H54 (cell line): ENCODE measurements around the gene SUPT3H.
"Not testable (repeated sequence)": the region's sequence is repeated elsewhere in the genome, so short reads cannot be mapped to it uniquely, and the experiment has no call there.

Experiments
- DNase-seq: peaks from one replicate; pipeline ENCODE4 v3.0.0; 2011; ENCODE audit warnings: low spot score, mixed read lengths; ENCODE audit not compliant: insufficient read length
- FAIRE-seq: peaks from 3 replicates; lab custom pipeline; 2011; peaks lifted over from hg19 to GRCh38; lab: Jason Lieb, UNC
- POLR2A ChIP-seq: IDR thresholded peaks from 2 replicates; pipeline ENCODE4 v1.6.1; 2011; ENCODE audit warnings: low read depth, mild to moderate bottlenecking, low read length

Gene SUPT3H

GRCh38 chr6:45148711-45149341 lies 228.9 kb downstream of the SUPT3H start:
- TF ChIP-seq POLR2A, result no peak
- FAIRE-seq, result no peak
- no peak for DNase-seq

- no peak for TF ChIP-seq POLR2A
- FAIRE-seq (no peak), DNase-seq (no peak)
Observed at GRCh38 chr6:45148278-45148677, 229.5 kb downstream of the SUPT3H start.

GRCh38 chr6:45145658-45146057 lies 232.1 kb downstream of the SUPT3H start:
- not testable (repeated sequence) for FAIRE-seq, DNase-seq

GRCh38 chr6:45138765-45139164 lies 239.0 kb downstream of the SUPT3H start:
- TF ChIP-seq POLR2A, result no peak
- FAIRE-seq (no peak), DNase-seq (no peak)

- FAIRE-seq (no peak), DNase-seq (no peak)
- no peak for TF ChIP-seq POLR2A
Observed at GRCh38 chr6:45136495-45136894, 241.2 kb downstream of the SUPT3H start.

GRCh38 chr6:45132658-45133294 lies 245.0 kb downstream of the SUPT3H start:
- no peak for TF ChIP-seq POLR2A
- DNase-seq, result no peak
- no peak for FAIRE-seq

- peak; percentile 20 for FAIRE-seq
- peak; percentile 5 for DNase-seq
- no peak for TF ChIP-seq POLR2A
Observed at GRCh38 chr6:45132059-45132458, 245.7 kb downstream of the SUPT3H start.

GRCh38 chr6:45129051-45129450 lies 248.7 kb downstream of the SUPT3H start:
- FAIRE-seq, result no peak
- no peak for TF ChIP-seq POLR2A
- DNase-seq, result no peak

GRCh38 chr6:45127185-45127584 lies 250.5 kb downstream of the SUPT3H start:
- FAIRE-seq, result no peak
- no peak for TF ChIP-seq POLR2A
- DNase-seq, result no peak

- no peak for TF ChIP-seq POLR2A
- no peak for DNase-seq
- FAIRE-seq, result no peak
Observed at GRCh38 chr6:45126033-45126432, 251.7 kb downstream of the SUPT3H start.

GRCh38 chr6:45123023-45123422 lies 254.7 kb downstream of the SUPT3H start:
- FAIRE-seq (no peak), DNase-seq (no peak)
- TF ChIP-seq POLR2A, result no peak

GRCh38 chr6:45118754-45119153 lies 259.0 kb downstream of the SUPT3H start:
- no peak for TF ChIP-seq POLR2A
- FAIRE-seq (peak; percentile 27), DNase-seq (no peak)

GRCh38 chr6:45116714-45117410 lies 260.9 kb downstream of the SUPT3H start:
- DNase-seq (no peak), FAIRE-seq (peak; percentile 84)
- TF ChIP-seq POLR2A, result no peak

GRCh38 chr6:45115696-45116095 lies 262.0 kb downstream of the SUPT3H start:
- FAIRE-seq, result no peak
- no peak for TF ChIP-seq POLR2A

More at GRCh38 chr6:45115696-45116095, 262.0 kb downstream of the SUPT3H start:
- no peak for DNase-seq
